Measurements from ENCODE around the gene REEP5.
"Not testable (repeated sequence)": the region's sequence is repeated elsewhere in the genome, so short reads cannot be mapped to it uniquely, and the experiment has no call there.

REEP5 gene

GRCh38 chr5:112915831-112916230, 6.2 kb downstream of the REEP5 start:
- DNase-seq (ENCODE audit: low read depth): no peak

DNA sequence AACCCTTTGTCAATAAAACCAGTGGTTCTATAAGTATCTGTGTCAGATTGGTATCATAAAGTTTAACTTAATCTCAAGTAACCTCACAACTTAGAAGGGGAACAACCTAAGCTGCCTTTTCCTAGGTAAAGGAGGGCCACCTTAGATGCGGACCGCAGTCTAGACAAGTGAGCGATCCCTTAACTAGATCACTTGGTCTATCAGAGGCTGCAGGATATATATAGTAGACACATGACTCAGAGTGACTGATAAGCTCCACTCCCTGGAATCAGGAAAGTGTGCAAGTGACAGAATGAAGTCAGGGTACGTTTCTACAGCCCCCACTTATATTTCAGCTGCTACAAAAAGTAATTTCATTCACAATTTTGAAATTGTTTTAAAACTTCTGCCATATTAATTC, 7.4 kb downstream of the REEP5 start:
- no peak for TF ChIP-seq CTCF (conservative IDR thresholded peaks at IDR 0.05; ENCODE audit: control insufficient read depth, insufficient read depth, low read depth, low read length)
- DNase-seq (ENCODE audit: low read depth): peak; percentile 33

More at GRCh38 chr5:112915831-112916230, 6.2 kb downstream of the REEP5 start:
- TF ChIP-seq CTCF (conservative IDR thresholded peaks at IDR 0.05; ENCODE audit: control insufficient read depth, insufficient read depth, low read depth, low read length): no peak
- H3K4me3 ChIP-seq (ENCODE audit: control insufficient read depth, low read depth, low read length): no peak overlapping the region

GRCh38 chr5:112910529-112910928, 11.5 kb downstream of the REEP5 start:
- no peak overlapping the region for H3K4me3 ChIP-seq (ENCODE audit: control insufficient read depth, low read depth, low read length)
- DNase-seq (ENCODE audit: low read depth): no peak
- TF ChIP-seq CTCF (conservative IDR thresholded peaks at IDR 0.05; ENCODE audit: control insufficient read depth, insufficient read depth, low read depth, low read length): no peak

More for the DNA sequence above, 7.4 kb downstream of the REEP5 start:
- no peak overlapping the region for H3K4me3 ChIP-seq (ENCODE audit: control insufficient read depth, low read depth, low read length)

- TF ChIP-seq CTCF (conservative IDR thresholded peaks at IDR 0.05; ENCODE audit: control insufficient read depth, insufficient read depth, low read depth, low read length): no peak
- DNase-seq (ENCODE audit: low read depth): no peak
- H3K4me3 ChIP-seq (ENCODE audit: control insufficient read depth, low read depth, low read length): no peak overlapping the region
Measured at GRCh38 chr5:112908854-112909253, 13.2 kb downstream of the REEP5 start.

- no peak overlapping the region for H3K4me3 ChIP-seq (ENCODE audit: control insufficient read depth, low read depth, low read length)
- no peak for DNase-seq (ENCODE audit: low read depth)
- no peak for TF ChIP-seq CTCF (conservative IDR thresholded peaks at IDR 0.05; ENCODE audit: control insufficient read depth, insufficient read depth, low read depth, low read length)
Measured at GRCh38 chr5:112907166-112907631, 14.8 kb downstream of the REEP5 start.

GRCh38 chr5:112906637-112907036, 15.4 kb downstream of the REEP5 start:
- DNase-seq (ENCODE audit: low read depth): no peak
- no peak overlapping the region for H3K4me3 ChIP-seq (ENCODE audit: control insufficient read depth, low read depth, low read length)
- no peak for TF ChIP-seq CTCF (conservative IDR thresholded peaks at IDR 0.05; ENCODE audit: control insufficient read depth, insufficient read depth, low read depth, low read length)

DNA sequence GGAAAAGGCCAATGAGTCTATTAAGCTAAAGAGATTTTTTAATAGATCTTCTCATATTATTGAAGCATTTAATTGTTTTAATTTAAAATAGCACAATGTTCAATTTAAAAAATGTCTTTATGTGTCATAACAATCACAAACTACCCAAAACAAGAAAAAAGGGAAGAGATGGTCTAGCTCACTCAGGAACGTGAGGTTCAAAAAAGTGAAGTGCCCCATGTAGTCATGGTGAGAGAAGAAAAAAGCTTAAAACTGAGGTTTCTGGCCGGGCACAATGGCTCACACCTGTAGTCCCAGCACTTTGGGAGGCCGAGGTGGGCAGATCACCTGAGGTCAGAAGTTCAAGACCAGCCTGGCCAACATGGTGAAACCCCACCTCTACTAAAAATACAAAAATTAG, 17.0 kb downstream of the REEP5 start:
- DNase-seq (ENCODE audit: low read depth); H3K4me3 ChIP-seq (ENCODE audit: control insufficient read depth, low read depth, low read length): not testable (repeated sequence)
